IMR-90 (cell line): ENCODE measurements around the gene IYD. TPM values are rescaled to one million over a fixed set of nuclear protein-coding genes. Genes with fewer than 3 reads are reported as not detected.

Experiments
- ATAC-seq: fragments of 200-7000 bp; cut with Tn5 transposase; 2 replicates; pipeline ENCODE4 v1.9.1; 2020; ENCODE audit warnings: low read depth, mild to moderate bottlenecking, moderate library complexity
- BruUV-seq: library from RNA; stranded (reverse); fragments of 400-500 nt; replicated peaks from 2 replicates; lab custom pipeline; 2021; lab: Mats Ljungman, UMichigan
- CTCF ChIA-PET: fragments of 300-600 bp; formaldehyde crosslinking; extraction: SDS; loops from one replicate; lab custom pipeline; 2021; ENCODE audit warnings: antibody characterized with exemption; lab: Yijun Ruan, JAX
- POLR2A ChIA-PET: fragments of 300-600 bp; sonication (Branson Sonifier 250); formaldehyde crosslinking; loops from one replicate; lab custom pipeline; 2022; ENCODE audit warnings: antibody characterized with exemption; ENCODE audit not compliant: unreplicated experiment; lab: Charles Lee
- DNase-seq: peaks from one replicate; pipeline ENCODE4 v3.0.0; 2013
- H2AFZ ChIP-seq: replicated peaks from 2 replicates; pipeline ENCODE3; 2013; ENCODE audit warnings: low read length, mild to moderate bottlenecking; ENCODE audit not compliant: poor library complexity
- H2AK5ac ChIP-seq: 2 replicates; pipeline ENCODE4 v1.6.1; 2013; ENCODE audit warnings: low read depth, low read length, inconsistent platforms
- H2AK9ac ChIP-seq: replicated peaks from 2 replicates; pipeline ENCODE3; 2013; ENCODE audit warnings: mild to moderate bottlenecking, low read depth, low read length, moderate library complexity; ENCODE audit not compliant: poor library complexity
- H2BK120ac ChIP-seq: 2 replicates; pipeline ENCODE4 v1.6.1; 2013; ENCODE audit warnings: low read depth, low read length, inconsistent platforms
- H2BK15ac ChIP-seq: 3 replicates; pipeline ENCODE4 v1.6.1; 2013; ENCODE audit warnings: low read depth, low read length, inconsistent platforms
- H2BK20ac ChIP-seq: 2 replicates; pipeline ENCODE4 v1.6.1; 2013; ENCODE audit warnings: low read depth, mild to moderate bottlenecking, inconsistent platforms, low read length, moderate library complexity
- H2BK5ac ChIP-seq: 2 replicates; pipeline ENCODE4 v1.6.1; 2013; ENCODE audit warnings: mild to moderate bottlenecking, low read depth, low read length, inconsistent platforms; ENCODE audit not compliant: poor library complexity, severe bottlenecking
- H3K14ac ChIP-seq: replicated peaks from 2 replicates; pipeline ENCODE4 v1.6.1; 2013; ENCODE audit warnings: low read depth, low read length, inconsistent platforms
- H3K18ac ChIP-seq: 2 replicates; pipeline ENCODE4 v1.6.1; 2013; ENCODE audit warnings: low read depth, low read length, control low read depth
- H3K23ac ChIP-seq: 2 replicates; pipeline ENCODE4 v1.6.1; 2013; ENCODE audit warnings: low read depth, low read length, inconsistent platforms
- H3K27ac ChIP-seq: 2 replicates; pipeline ENCODE4 v1.5.1; 2013; ENCODE audit warnings: mild to moderate bottlenecking, control low read depth, low read length; ENCODE audit not compliant: insufficient read depth
- H3K27me3 ChIP-seq: 2 replicates; pipeline ENCODE4 v1.6.1; 2013; ENCODE audit warnings: low read length; ENCODE audit not compliant: control insufficient read depth, insufficient read depth
- H3K36me3 ChIP-seq: 2 replicates; pipeline ENCODE4 v1.6.1; 2013; ENCODE audit warnings: low read length, mixed read lengths; ENCODE audit not compliant: control insufficient read depth, insufficient read depth
- H3K4ac ChIP-seq: 2 replicates; pipeline ENCODE4 v1.6.1; 2013; ENCODE audit warnings: low read depth, low read length, inconsistent platforms
- H3K4me1 ChIP-seq: 2 replicates; pipeline ENCODE4 v1.6.1; 2013; ENCODE audit warnings: low read length, mixed read lengths; ENCODE audit not compliant: control insufficient read depth, insufficient read depth
- H3K4me2 ChIP-seq: 2 replicates; pipeline ENCODE4 v1.6.1; 2013; ENCODE audit warnings: low read depth, mild to moderate bottlenecking, control low read depth, low read length, moderate library complexity
- H3K4me3 ChIP-seq: 2 replicates; pipeline ENCODE4 v1.5.1; 2013; ENCODE audit warnings: low read depth, mild to moderate bottlenecking, control low read depth, low read length, moderate library complexity; ENCODE audit not compliant: insufficient read depth
- H3K56ac ChIP-seq: 2 replicates; pipeline ENCODE4 v1.6.1; 2013; ENCODE audit warnings: low read length, inconsistent platforms; ENCODE audit not compliant: insufficient read depth; ENCODE audit errors: extremely low read depth
- H3K79me1 ChIP-seq, 2 experiments: 2 replicates each; pipeline ENCODE4 v1.6.1; 2013; ENCODE audit warnings: low read length in 2 of 2, inconsistent platforms in 1 of 2, low read depth in 1 of 2
- H3K9ac ChIP-seq: 2 replicates; pipeline ENCODE4 v1.6.1; 2013; ENCODE audit warnings: low read depth, low read length, control low read depth
- H3K9me1 ChIP-seq: 2 replicates; pipeline ENCODE4 v1.6.1; 2013; ENCODE audit warnings: low read length, inconsistent platforms; ENCODE audit not compliant: insufficient read depth
- H3K9me3 ChIP-seq: 2 replicates; pipeline ENCODE4 v1.6.1; 2013; ENCODE audit warnings: low read length; ENCODE audit not compliant: control insufficient read depth, insufficient read depth
- H4K20me1 ChIP-seq: 2 replicates; pipeline ENCODE4 v1.6.1; 2013; ENCODE audit warnings: low read length, inconsistent platforms; ENCODE audit not compliant: insufficient read depth
- H4K5ac ChIP-seq: 2 replicates; pipeline ENCODE4 v1.6.1; 2013; ENCODE audit warnings: mild to moderate bottlenecking, low read depth, low read length, control low read depth
- H4K8ac ChIP-seq, 2 experiments: 2 replicates each; pipeline ENCODE4 v1.6.1; 2013; ENCODE audit warnings: low read depth in 2 of 2, low read length in 2 of 2, control low read depth in 1 of 2, inconsistent platforms in 1 of 2
- H4K91ac ChIP-seq: 2 replicates; pipeline ENCODE4 v1.6.1; 2013; ENCODE audit warnings: low read depth, low read length, inconsistent platforms; ENCODE audit not compliant: insufficient read depth
- BHLHE40 ChIP-seq: fragments of 150-350 bp; IDR thresholded peaks from 2 replicates; pipeline ENCODE4 v1.6.1; 2016; ENCODE audit warnings: mild to moderate bottlenecking, low read depth, low read length
- CHD1 ChIP-seq: IDR thresholded peaks from 2 replicates; pipeline ENCODE4 v1.6.1; 2012; ENCODE audit warnings: low read depth, low read length, improper control_type of control experiment
- CTCF ChIP-seq: conservative IDR thresholded peaks from 2 replicates; pipeline ENCODE4 v1.5.1; 2012; ENCODE audit warnings: mild to moderate bottlenecking, low read depth, low read length, improper control_type of control experiment
- FOS ChIP-seq: fragments of 150-350 bp; IDR thresholded peaks from 2 replicates; pipeline ENCODE4 v1.6.1; 2016; ENCODE audit warnings: low read depth, low read length
- NFE2L2 ChIP-seq: fragments of 150-350 bp; IDR thresholded peaks from 2 replicates; pipeline ENCODE4 v1.6.1; 2016; ENCODE audit warnings: low read depth, mild to moderate bottlenecking, low read length
- POLR2A ChIP-seq: IDR thresholded peaks from 2 replicates; pipeline ENCODE4 v1.6.1; 2012; ENCODE audit warnings: mild to moderate bottlenecking, low read depth, low read length
- RAD21 ChIP-seq: IDR thresholded peaks from 2 replicates; pipeline ENCODE4 v1.6.1; 2012; ENCODE audit warnings: low read length, improper control_type of control experiment
- RFX5 ChIP-seq: IDR thresholded peaks from 2 replicates; pipeline ENCODE4 v1.8.0; 2012; ENCODE audit warnings: low read depth, mild to moderate bottlenecking, low read length, moderate library complexity
- SMC3 ChIP-seq: fragments of 150-350 bp; IDR thresholded peaks from 2 replicates; pipeline ENCODE4 v1.6.1; 2016; ENCODE audit warnings: low read depth, mild to moderate bottlenecking, antibody characterized with exemption, low read length, moderate library complexity
- USF2 ChIP-seq: fragments of 150-350 bp; IDR thresholded peaks from 2 replicates; pipeline ENCODE4 v1.6.1; 2017; ENCODE audit warnings: mild to moderate bottlenecking, antibody characterized with exemption, low read length, low read depth
- WGBS, 2 experiments: methylation state at CpG; one replicate each; pipeline versions ENCODE4 v1.1.5 to v1.1.7; 2013; ENCODE audit warnings: missing lambda C conversion rate in 2 of 2; ENCODE audit not compliant: insufficient read length in 1 of 2; ENCODE audit errors: extremely low coverage in 2 of 2; 5-methylcytosine and 5-hydroxymethylcytosine counted together
- dilution Hi-C: fragments of 300-500 bp; cut with HindIII; formaldehyde crosslinking; loops from one replicate; pipeline ENCODE4 v1.14.3; 2018; ENCODE audit warnings: low sequenced_read_pairs; ENCODE audit not compliant: unreplicated experiment
- in situ Hi-C: fragments of 300-500 bp; cut with MboI; formaldehyde crosslinking; loops from 3 replicates; pipeline ENCODE4 v1.14.3; 2019; ENCODE audit warnings: low sequenced_read_pairs, inconsistent platforms, mixed read lengths
- intact Hi-C: fragments of 100-400 bp; cut with micrococcal nuclease; formaldehyde crosslinking; loops from 2 replicates; pipeline ENCODE4 v1.10.0; 2022
- polyA plus RNA-seq, 3 experiments: library from polyadenylated mRNA; depleted of rRNA; stranded (reverse); fragments of >200 nt; gene quantifications; 2 replicates each; pipeline ENCODE4 v1.2.3, GENCODE V29; 2012; ENCODE audit warnings: low replicate concordance in 1 of 3
- total RNA-seq: library from RNA; depleted of rRNA; stranded (reverse); fragments of >200 nt; gene quantifications from 2 replicates; pipeline ENCODE4 v1.2.3, GENCODE V29; 2012

IYD gene
- total and polyA plus RNA-seq, 2 of the 4 experiments (the other 2 are of a cell fraction) = not detected

GRCh38 chr6:150412221-150412620, 43.4 kb downstream of the IYD start:
- Histone ChIP-seq H4K20me1 (no peaks in the 10 kb centered on the region), H3K56ac (no peak overlapping the region), H4K91ac (no peak overlapping the region), H2BK15ac (no peak overlapping the region), H3K79me1 (no peaks in the 10 kb centered on the region), H3K4me3 (no peak overlapping the region), H2BK120ac (no peak overlapping the region), H3K4ac (no peak overlapping the region), H4K5ac (no peak overlapping the region), H3K36me3 (no peaks in the 10 kb centered on the region), H2AFZ (no peak overlapping the region), H3K23ac (no peak overlapping the region), H3K4me2 (no peak overlapping the region), H3K9me1 (no peaks in the 10 kb centered on the region), H2AK9ac (no peak overlapping the region), H3K9ac (no peak overlapping the region), H2AK5ac (no peak overlapping the region), H3K9me3 (no peaks in the 10 kb centered on the region), H2BK20ac (no peak overlapping the region), H3K27ac (no peak overlapping the region), H3K4me1 (no peaks in the 10 kb centered on the region), H4K8ac (no peak overlapping the region), H3K27me3 (no peaks in the 10 kb centered on the region; the same call in 1 of the 2 replicates), H3K18ac (no peak overlapping the region), H2BK5ac (no peak overlapping the region), H3K14ac (no peak overlapping the region)
- WGBS, 2 experiments = 50% methylated on average over 1 of the region's 3 CpGs; no CpG with 5 or more reads in 1 of the 2 experiments
- dilution Hi-C loops = no loop called here
- no peak for TF ChIP-seq CHD1
- no peak for TF ChIP-seq CTCF
- TF ChIP-seq SMC3 = no peak
- TF ChIP-seq FOS = no peak
- no peak for TF ChIP-seq NFE2L2
- TF ChIP-seq RAD21 = no peak
- no peak for TF ChIP-seq RFX5
- TF ChIP-seq BHLHE40 = no peak
- no peak for TF ChIP-seq USF2
- no peak for TF ChIP-seq POLR2A
- intact Hi-C loops = no loop called here
- ChIA-PET POLR2A (no interaction called here), CTCF (interaction anchor here (1.8 kb wide), 1 partner anchor 17 kb away, joined by 5 read pairs; no protein-coding TSS in a partner anchor)
- BruUV-seq = no TSS peak
- in situ Hi-C loops = loop anchor here (25.0 kb wide), 1 partner anchor 925 kb away; no protein-coding TSS in a partner anchor
- ATAC-seq (peak; percentile 17; the same call in 1 of the 2 replicates), DNase-seq (no peak)
